Hematopoietic multipotent progenitor cell treated with erythropoietin and hydrocortisone succinate and interleukin-3 and kit ligand, for 6 days (in vitro differentiated cells): ENCODE measurements around the gene PLS1.
"Not testable (repeated sequence)": the region's sequence is repeated elsewhere in the genome, so short reads cannot be mapped to it uniquely, and the experiment has no call there.

ENCODE experiments used
- DNase-seq: peaks from one replicate; pipeline ENCODE4 v3.0.0-alpha.2; 2015

Gene PLS1

DNA sequence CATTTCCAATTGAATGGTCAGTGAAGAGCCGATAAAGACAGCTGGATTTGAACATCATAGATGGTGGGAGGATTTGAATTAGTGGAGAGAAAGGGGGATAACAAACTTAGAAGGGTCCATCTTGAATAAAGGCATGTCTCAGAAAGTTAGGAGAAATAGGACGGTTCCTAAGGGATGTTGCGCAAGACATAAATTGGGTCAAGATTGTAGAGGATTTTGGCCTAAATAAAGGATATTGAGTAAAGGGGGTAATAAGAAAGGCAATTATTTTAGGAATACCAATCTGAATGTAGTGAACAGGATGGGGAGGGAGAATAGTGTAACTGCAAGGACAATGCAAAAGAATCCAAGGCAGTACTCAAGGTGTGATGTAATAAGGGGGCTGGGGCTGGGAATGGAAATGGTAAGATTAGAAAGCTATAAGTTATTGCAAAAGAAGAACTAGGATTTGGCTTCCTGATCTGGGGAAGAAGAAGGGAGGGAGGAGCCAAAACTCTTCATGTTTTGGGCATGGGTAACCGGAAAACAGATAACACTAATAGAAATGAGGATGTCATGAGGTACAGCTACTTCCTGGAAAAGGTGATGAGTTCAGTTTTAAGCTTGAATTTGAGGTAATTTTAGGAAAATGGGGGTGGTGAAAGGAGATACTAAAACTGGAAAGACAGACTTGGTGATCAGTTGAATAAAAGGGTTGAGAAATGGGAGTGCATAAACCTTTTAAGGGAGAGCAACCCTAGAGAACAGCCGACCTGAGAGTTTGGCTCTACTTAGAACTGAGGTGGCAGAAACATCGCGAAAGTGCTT, 110.3 kb downstream of the PLS1 start:
- no peak for DNase-seq

DNA sequence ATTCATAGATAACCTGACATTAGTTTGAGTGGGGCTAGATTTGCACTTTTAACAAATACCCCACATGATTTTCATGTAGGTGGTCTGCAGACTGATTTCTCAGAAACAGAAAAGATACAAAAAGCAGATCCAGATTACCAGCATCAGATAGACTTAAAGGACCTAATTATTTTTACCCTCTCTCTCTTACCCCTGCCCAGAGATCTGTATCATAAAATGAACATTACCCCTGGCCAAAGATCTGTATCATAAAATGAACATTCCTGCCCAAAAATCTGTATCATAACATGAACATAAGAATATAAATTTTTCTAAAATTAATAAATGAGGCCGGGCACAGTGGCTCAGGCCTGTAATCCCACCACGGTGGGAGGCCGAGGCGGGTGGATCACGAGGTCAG, 113.0 kb downstream of the PLS1 start:
- no peak for DNase-seq

DNA sequence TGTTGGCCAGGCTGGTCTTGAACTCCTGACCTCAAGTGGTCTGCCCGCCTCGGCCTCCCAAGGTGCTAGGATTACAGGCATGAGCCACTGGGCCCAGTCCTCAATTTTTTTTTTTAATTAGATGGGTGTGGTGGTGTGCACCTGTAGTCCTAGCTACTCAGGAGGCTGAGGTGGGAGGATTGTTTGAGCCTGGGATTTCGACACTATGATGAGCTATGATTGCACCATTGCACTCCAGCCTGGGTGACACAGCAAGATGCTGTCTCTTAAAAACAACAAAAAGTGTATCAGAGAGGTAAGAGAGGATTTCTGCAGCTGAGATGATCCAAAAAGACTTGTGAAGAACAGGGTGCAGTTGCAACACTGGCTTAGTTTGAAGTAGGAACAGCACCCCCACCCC, 118.7 kb downstream of the PLS1 start:
- not testable (repeated sequence) for DNase-seq

DNA sequence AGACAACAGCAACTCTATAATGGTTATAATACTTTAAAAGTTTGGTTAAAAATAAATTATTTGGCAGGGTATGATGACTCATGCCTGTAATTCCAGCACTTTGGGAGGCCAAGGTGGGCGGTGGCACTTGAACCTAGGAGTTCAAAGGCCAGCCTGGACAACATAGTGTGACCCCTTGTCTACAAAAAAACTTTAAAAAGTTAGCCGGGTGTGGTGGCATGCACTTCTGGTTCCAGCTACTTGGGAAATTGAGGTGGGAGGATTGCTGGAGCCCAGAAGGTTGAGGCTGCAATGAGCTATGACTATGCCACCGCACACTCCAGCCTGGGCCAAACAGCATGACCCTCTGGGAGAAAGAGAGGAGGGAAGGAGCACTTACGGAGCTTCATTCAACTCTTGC, 119.9 kb downstream of the PLS1 start:
- DNase-seq, result no peak

DNA sequence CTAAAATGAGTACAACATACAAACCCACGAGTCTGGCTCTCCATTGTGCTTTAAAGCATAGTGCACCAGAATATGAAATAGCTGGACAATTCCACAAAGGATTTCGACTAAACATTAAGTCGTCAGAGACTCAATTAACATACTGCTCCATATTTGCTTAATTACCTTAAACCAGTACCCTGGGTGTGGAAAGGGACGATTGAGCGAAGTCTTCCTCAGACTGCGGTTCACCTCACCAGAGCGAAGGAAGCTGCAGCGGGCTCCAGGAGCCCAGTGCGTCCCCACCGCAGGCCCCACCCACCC, 127.4 kb downstream of the PLS1 start:
- no peak for DNase-seq

DNA sequence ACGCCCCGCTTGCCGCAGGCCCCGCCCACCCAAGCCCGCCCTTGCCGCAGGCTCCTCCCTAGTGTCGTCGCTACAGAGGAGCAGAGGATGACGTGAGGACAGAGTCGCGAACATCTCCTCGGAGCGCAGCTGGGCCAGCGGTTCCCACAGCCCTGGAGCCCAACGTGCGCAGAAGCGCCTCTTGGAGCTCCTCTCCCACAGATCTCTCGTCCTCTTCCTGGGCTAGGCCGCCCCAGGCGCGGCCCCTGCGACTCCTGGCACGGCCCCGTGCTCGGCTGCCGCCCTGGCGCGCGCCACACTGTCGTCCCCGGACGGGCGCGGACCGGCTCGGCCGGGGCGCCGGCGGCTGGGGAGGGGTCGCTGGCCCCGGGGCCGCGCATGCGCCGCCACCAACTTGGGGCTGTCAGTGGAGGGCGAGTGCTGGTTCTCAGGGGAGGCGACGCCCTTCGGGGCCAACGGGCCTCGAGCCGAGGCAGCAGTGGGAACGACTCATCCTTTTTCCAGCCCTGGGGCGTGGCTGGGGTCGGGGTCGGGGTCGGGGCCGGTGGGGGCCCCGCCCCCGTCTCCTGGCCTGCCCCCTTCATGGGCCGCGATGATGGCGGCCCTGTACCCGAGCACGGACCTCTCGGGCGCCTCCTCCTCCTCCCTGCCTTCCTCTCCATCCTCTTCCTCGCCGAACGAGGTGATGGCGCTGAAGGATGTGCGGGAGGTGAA, 127.9 kb downstream of the PLS1 start, which contains the start of gene TRPC1:
TSS of gene TRPC1 (plus strand) at position 67 of the 714 bp plus-strand sequence. CDS start at position 593, 526 bp downstream.
- DNase-seq, result peak; percentile 90

DNA sequence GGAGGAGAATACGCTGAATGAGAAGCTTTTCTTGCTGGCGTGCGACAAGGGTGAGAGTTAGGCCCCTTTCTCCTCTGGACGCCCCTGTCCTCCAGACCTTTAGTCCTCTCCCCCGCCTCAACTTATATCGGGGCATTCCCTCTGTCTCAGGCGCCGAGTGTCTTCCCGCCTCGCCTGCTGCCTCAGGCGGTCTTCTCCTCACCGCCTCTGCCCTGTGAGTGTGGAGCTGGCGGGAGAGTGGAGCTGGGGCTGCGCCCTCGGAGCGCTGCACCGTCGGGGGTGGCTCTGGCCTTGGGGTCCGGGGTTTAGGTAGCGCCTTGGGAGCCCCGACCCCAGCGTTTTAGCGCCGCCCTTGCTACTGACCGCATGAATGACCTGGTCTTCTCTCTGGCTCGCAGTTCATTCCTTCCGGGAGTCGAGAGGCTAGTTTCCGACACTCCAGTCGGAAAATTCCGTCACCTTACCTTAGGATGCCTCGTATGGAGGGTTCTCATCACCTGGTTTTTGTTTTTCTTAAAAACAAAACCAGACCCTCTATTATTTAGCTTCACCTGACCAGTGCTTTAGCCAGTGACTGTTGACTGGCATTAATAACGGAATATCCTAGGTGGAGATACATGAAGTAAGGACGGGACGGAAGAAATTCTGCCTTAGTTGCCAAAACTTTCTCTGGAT, 128.6 kb downstream of the PLS1 start:
- DNase-seq, result no peak

DNA sequence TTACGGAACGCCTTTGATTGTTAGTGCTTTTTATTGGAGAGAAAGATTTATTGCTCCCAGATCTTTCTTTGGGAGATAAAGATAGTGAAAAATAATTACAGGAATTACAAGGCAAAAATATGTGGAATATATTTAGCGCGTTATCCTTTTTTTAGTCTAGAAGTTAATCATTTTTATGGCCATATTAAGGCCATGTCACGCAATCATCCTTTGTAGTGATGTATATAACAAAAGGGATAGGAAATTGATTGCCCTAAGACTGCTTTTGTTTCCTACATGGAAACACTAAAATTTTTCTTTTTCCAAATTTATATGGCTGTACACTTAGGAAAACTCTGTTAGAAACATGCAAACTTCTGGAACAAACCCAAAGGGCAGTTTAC, 129.2 kb downstream of the PLS1 start:
- no peak for DNase-seq

DNA sequence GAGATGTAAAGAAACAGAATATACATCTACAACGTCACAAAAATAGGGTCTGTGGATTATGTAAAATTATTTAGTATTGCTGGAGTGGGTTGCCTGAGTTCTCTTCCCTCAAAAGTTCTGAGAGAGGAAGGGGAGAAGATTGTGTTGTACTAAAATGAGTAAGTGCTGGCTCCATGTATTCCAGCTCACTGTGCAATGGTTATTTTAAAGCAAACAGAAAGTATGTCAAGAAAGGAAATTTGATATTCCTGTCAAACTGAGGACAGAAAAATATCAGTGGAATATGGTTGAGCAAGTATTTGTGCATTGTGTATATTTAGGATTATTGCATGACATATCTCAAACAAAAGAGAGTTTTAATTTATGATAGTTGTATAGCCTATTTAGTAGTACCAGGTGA, 129.8 kb downstream of the PLS1 start:
- DNase-seq, result no peak

DNA sequence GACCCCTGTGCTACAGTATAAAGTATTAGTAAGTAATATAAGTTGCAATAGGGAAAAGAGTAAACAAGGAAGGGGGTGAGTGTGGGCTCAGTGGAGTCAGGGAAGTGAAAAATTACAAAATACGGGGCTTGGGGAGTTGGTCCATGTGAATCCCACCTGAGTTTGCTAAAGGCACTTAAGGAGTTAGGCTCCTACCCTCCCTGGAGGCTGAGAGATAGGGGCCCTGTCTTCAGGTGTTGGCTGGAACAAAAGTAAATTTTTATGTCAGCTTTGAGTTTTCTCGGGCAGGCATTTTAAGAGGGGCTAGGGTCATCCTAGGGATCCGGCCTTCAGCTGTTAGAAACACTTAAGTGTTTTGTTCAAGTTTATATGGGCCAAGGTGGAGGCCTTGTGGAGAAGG, 135.9 kb downstream of the PLS1 start:
- DNase-seq, result no peak

DNA sequence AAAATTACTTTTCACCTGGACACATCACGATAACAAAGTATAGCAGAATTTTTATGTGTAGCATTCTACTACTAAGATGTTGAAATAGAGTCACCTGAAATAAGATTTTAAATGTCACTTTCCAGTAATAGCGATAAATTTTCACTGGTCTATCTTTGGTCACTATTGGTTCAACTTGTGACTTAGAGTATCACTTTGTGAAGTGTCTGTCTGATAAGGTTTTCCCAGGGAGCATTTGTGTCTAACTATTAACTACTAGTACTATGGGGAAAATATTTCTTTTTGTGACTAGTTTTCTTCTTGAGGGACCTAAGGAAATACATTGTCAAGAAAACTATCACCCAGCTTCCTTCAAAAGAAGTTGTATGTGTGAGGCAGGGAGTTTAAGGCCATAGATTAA, 138.6 kb downstream of the PLS1 start:
- DNase-seq, result no peak

DNA sequence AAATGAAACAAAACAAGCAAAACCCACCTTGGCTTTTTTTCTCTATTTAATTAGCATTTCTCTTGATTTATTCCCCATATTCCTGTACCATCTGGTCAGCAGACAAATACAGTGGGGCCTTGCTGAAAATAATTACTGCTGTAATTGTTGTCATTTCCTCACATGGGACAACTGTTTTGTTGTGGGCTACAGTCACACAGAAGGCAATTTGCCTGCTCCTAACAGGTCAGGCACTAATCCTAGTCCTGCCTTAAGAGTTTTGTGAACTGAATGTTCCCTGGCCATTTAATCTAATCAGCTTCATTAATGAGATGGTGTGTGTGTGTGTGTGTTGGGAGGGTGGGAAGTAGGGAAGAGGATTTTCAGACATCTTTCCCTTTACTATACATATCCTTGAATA, 139.3 kb downstream of the PLS1 start:
- no peak for DNase-seq

DNA sequence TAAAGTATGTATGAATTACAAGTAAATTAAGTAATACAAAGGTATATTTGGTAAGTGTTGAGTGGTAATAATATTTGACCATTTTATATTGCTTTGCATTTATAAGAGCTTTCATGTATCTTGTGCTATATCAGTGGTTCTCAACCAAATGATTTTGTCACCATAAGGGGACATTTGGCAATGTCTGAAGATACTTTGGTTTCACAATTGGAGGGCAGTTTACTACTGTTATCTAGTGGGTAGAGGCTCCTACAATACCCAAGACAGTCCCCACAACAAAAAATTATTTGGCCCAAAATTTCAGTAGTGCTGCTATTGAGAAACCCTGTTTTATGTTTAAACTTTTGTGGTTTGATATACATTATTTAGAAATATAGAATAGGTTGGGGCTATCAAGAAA, 142.2 kb downstream of the PLS1 start:
- peak; percentile 58 for DNase-seq

DNA sequence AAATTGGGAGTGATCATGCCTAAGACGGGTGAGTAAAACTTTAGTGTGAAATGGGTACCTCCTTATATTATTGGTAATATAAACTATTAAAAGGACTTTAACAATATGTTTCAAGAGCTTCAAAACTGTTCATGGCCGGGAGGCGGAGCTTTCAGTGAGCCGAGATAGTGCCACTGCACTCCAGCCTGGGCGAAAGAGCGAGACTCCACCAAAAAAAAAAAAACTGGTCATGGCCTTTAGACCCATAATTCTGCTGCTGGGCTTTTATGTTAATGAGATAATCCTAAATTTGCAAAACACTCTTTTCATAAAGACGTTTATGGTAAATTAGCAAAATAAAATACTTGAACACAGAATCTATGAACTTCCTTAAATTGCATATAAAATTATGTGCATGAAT, 150.5 kb downstream of the PLS1 start:
- DNase-seq, result no peak

DNA sequence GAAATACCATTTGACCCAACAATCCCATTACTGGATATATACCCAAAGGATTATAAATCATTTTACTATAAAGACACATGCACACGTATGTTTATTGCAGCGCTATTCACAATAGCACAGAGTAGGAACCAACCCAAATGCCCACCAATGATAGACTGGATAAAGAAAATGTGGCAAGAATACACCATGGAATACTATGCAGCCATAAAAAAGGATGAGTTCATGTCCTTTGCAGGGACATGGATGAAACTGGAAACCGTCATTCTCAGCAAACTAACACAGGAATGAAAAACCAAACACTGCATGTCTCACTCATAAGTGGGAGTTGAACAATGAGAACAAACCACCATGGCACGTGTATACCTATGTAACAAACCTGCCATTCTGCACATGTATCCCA, 154.3 kb downstream of the PLS1 start:
- not testable (repeated sequence) for DNase-seq

DNA sequence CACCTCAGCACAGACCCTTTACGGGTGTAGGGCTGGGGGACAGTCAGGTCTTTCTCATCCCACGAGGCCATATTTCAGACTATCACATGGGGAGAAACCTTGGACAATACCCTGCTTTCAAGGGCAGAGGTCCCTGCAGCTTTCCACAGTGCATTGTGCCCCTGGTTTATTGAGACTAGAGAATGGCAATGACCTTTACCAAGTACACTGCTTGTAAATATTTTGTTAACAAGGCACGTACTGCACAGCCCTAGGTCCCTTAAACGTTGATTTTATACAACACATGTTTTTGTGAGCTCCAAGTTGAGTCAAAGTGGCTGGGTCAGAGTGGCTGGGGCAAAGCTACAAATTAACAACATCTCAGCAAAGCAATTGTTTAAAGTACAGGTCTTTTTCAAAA, 156.4 kb downstream of the PLS1 start:
- DNase-seq, result not testable (repeated sequence)

DNA sequence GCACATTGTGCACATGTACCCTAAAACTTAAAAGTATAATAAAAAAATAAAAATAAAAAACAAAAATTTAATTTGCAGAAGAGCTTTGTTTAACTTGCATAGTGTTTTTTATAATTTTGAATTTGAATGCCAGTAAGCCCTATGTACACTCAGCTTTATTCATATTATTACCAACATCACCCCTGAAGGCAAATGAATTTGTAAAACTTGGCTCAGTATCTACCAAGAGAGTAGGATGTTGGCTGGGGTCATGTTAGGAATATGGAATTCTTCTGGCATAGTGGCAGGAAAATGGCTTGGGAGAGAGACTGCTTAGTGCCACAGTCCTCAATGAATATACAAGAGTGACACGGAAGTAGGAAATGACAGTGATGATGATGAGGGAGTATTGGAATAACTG, 158.3 kb downstream of the PLS1 start:
- no peak for DNase-seq
